Choroid plexus epithelial cell (primary cell): ENCODE data around the gene ITGA7.

Experiments used
- DNase-seq: peaks from one replicate; pipeline ENCODE4 v3.0.0-alpha.2; 2010; ENCODE audit warnings: low read depth
- H3K4me3 ChIP-seq: 2 replicates; pipeline ENCODE4 v1.5.1; 2011; ENCODE audit warnings: low read depth, mild to moderate bottlenecking, control low read depth, low read length, moderate library complexity
- CTCF ChIP-seq: conservative IDR thresholded peaks from 2 replicates; pipeline ENCODE4 v1.5.1; 2011; ENCODE audit warnings: low read depth, mild to moderate bottlenecking, control low read depth, inconsistent platforms, low read length, moderate library complexity

Gene ITGA7

GRCh38 chr12:55703901-55704761, 3.6 kb downstream of the ITGA7 start:
- DNase-seq = no peak
- no peak overlapping the region for H3K4me3 ChIP-seq
- TF ChIP-seq CTCF = no peak

DNA sequence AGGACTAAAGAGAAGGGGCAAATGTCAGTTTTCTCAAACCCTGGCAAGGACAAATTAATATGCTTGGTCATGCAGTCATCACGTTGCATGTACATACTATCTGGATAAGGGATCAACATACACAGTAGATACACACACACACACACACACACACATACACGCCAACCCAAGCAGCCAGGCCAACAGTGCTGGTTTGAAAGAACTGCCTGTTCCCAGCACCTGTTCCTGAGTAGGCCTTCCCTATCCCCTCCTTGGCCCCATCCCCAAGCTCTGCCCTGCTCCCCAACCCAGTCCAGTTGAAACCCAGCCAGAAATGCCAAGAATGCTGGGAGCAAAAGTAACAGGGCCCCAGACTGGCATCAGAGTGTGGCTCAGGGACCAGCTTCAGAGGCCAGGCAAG, 4.4 kb downstream of the ITGA7 start:
- TF ChIP-seq CTCF = no peak
- H3K4me3 ChIP-seq = no peak overlapping the region
- no peak for DNase-seq

GRCh38 chr12:55702861-55703260, 4.8 kb downstream of the ITGA7 start:
- H3K4me3 ChIP-seq = no peak overlapping the region

DNA sequence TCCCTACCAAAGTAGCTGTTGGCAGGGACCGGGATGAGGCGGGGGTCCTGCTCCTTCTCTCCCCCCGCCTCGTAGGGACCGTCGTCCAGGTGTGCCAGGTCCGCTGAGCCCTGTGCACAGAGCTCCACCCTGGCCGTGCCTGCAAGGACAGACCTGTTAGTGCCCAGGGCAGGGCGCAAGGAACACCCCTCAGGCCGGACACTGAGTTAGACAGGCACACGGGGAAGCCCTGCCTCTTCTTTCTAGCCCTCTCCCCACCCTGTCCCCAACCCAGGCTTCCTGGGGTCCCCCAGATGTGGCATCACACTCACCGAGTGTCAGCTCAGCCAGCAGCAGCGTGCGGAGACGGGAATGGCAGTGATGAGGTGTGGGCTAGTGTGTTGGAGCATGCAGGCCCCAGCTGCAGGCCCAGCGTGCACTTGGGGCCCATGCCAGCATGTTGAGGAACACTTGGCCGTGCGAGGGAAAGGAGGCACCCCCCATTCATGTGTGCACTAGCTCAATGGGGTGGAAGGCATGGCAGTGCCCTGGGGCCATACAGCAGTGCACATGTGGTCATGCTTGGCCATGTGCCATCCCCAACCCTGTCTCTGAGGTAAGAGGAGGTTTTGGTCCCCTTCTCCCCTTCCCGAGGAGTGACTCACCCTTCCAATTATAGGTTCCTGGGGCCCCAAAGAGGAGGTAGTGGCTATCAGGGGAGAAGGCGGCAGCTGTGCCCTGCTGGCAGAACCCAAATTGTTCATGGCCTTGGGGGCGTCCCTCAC, 7.3 kb downstream of the ITGA7 start:
- TF ChIP-seq CTCF = no peak
- H3K4me3 ChIP-seq = no peak overlapping the region
- no peak for DNase-seq

More at GRCh38 chr12:55702861-55703260, 4.8 kb downstream of the ITGA7 start:
- TF ChIP-seq CTCF = no peak
- no peak for DNase-seq

DNA sequence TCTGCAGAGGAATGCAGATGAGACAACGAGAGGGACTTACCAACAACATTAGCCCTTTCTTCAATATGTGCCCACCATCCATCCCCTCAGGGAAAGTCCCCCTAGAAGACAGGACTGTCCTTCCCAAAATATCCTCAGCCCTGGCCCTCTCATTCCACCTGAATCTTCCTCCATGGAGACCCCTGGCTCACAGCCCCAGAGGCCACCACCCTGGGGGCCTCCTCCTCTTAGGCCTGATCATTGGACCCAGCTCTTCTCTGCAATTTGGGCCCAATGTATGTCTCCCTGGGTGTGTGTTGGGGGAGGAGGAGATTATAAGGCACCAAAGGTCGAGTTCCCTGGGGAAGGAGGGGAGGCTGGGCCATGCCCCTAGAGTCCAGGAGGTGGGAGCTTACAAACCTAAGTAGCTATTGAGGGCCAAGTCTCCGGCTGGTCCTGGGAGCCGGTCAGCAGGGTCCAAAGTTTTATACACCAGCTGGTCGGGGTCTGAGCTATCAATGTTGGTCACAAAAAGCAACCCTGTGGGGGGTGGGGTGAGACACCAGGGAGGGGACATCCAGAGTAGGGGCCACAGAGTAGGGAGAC, 8.1 kb downstream of the ITGA7 start:
- no peak for TF ChIP-seq CTCF
- no peak for DNase-seq
- H3K4me3 ChIP-seq = no peak overlapping the region

- no peak overlapping the region for H3K4me3 ChIP-seq
- no peak for DNase-seq
- no peak for TF ChIP-seq CTCF
Observed at GRCh38 chr12:55698965-55699364, 8.7 kb downstream of the ITGA7 start.
